Ramos (cell line): ENCODE measurements around the gene U2SURP.
"Not testable (repeated sequence)": the region's sequence is repeated elsewhere in the genome, so short reads cannot be mapped to it uniquely, and the experiment has no call there.

Experiments
- in situ Hi-C: fragments of 300-500 bp; cut with MboI; formaldehyde crosslinking; loops from one replicate; pipeline ENCODE4 v1.14.3; 2022; ENCODE audit warnings: low sequenced_read_pairs; ENCODE audit not compliant: unreplicated experiment

The U2SURP gene

DNA sequence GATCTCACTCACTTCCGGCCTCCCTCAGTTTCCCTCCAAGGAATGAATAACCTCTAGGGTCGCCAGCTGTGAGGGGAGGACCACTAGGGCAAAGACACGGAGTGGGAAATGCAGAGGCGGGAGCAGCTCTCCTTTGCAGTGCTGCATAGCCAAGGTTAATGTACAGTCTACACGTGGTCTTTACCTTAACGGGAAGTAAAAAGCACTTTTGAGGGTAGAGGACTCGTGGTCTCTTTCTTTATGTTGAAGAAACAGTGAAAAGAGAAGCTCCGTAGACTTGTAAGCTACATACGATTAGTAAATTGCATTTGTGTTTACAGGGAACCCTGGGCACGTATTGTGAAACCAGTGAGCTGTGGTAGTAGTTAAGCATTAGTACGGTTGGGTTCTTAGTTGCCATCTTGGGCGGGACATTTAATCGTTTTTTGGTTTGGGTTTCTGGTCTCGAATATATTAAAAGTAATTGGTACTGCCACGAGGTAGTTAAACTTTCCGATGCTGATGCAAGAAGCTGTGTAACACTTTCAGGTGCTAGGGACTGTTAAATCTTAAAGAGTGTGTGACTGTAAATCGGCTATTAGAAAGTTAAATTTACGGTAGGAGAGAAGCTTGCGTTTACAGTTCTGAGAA lies 828 bp downstream of the U2SURP start:
- in situ Hi-C loops, result no loop called here

DNA sequence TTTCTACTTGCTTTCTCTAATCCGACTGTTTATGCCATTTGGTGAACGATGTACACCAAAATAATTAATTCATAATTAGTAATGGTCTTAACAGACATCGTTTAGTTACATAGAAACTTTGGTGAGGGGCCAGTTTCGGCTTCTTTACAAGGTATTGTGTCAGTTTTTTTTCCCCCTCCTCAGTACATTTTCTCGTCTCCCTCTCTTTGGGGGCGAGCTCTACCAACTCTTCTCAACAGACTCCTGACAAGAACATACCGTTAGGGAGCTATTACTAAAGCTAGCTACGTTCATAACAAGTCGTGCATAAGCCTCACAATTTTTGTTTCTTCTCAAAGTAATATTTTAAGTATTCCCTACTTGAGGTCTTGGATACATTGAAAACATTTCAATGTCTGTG lies 1.4 kb downstream of the U2SURP start:
- in situ Hi-C loops, result no loop called here

DNA sequence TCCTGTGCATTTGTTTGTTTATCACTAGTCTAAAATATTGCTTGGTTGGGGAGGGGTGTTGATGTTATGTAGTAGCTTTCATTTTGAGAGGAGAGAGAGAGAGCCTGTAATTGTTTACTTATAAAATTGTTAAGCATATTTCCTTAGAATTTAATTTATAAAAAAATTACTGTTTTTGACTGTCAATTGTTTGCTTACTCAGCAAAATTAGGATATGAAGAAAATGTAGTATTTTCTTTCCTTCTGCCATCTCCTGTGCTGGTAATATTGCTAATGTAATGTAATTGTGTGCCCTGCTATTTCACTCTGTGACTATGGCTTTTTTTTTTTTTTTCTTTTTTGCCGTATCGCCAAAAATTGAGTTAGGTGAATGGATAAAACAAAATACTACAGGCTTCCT lies 3.5 kb downstream of the U2SURP start:
- in situ Hi-C loops, result no loop called here

DNA sequence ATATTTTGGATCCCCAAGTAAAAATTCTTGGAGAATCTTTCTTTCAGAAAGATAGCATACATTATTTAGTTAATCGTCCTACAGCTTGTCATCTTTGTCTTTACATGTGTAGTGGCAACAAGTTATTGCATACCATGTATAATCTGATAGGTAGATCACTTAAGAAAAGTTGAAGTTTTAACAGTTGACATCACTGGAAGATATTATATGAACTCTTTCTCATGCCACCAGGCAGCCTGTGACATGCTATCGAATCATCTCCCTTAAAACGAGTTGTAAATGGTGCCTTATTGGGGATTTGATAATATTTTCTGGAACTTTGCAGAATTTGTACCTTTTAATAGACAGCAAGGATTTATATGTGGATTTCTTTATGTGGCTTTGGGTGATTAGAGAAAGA lies 8.7 kb downstream of the U2SURP start:
- in situ Hi-C loops, result no loop called here

DNA sequence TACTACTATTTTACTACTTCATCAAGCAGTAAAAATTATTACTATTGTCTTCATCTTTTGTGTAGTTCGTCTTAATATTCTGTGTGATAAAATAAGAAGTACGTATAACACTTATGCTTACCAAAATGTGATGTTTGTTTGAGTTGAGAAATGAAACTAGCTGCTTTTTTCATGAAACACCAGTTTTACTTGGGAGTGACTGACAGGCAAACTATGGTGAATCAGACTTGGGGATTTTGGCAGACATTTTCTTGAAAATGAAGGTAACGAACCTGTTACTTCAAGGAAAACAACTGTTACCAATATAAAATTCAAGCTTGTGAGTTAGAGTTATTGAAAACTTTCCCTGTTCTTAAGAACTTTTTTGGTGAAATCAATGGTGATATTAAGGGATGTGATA lies 10.3 kb downstream of the U2SURP start:
- in situ Hi-C loops, result no loop called here

DNA sequence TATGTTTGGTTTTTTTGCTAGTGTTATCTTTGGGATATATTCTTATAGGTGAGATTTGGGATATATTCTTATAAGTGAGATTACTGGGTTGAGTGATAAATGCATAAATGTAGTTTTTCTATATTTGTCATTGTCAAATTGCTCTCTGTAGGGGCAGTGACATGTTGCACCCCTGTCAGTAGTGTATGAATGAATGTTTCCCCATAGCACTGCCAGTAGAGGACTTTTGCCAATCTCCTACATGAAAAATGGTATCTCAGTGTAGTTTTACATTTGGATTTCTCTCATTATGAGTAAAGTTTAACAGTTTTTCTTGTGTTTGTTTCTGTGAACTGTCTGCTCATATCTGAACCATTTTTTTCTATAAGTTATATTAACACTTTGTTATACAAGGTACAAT lies 13.6 kb downstream of the U2SURP start:
- in situ Hi-C loops, result no loop called here

DNA sequence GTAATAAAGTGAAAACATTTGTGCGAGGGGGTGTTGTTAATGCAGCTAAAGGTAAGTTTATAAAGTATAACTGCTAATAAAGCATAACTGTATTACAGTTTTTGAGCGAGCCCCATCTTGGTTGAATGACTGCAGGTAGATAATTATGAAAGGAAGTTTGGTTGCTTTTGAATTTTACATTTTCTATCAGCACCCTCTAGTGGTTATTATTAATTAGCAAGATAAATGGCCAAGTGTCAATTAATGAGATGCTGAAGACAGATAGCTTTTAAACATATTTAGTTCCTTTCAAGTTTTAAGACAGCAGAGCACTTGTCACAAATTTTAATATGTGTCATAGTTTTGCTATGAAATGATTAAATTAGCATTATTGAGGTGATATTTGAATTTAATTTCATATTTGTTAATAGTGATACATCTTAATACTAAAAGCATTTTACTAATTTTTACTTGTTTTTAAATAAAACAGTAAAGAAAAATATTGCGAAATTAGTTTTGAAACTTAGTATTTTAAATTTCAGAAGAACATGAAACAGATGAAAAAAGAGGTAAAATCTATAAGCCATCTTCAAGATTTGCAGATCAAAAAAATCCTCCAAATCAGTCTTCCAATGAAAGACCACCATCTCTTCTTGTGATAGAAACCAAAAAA lies 15.1 kb downstream of the U2SURP start:
- in situ Hi-C loops, result no loop called here

DNA sequence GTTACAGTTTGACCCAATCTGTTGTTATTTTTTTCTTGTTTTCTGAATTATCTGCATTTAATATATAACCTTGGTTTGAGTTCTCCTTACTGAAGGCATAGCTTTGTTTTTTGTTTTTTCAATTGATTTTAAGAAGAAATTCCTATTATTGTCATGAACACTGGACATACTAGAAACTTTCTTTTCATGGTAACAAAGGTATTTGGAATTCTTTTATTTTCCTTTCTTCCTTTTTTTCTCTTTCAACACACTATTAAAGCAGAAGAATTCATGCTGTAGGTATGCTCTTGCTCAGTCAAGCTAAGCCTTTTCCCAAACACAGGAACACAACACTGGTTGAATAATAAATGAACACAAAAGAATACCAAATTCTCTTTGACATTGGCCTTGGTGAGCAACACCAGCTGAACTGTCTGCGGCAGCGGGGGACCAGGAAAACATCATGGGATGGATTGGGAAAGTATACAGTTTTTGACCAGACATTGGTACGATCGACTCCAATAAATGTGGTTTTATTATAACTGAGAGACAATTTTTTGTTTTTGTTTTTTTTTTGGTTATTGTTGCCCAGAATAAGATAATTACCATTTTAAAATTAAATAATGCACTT lies 23.1 kb downstream of the U2SURP start:
- in situ Hi-C loops, result no loop called here

DNA sequence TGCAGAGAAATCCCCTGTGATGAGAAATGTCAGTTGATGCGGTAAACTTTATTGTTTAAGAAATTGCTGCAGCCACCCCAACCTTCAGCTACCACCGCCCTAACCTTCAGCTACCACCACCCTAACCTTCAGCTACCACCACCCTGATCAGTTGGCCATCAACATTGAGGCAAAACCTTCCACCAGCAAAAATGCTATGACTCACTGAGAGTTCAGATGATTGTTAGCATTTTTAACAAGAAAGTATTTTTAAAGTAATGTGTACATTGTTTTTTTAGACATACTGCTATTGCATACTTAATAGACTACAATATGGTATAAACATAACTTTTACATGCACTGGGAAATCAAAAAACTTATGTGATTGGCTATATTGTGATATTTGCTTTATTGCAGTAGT lies 30.0 kb downstream of the U2SURP start:
- in situ Hi-C loops, result no loop called here

DNA sequence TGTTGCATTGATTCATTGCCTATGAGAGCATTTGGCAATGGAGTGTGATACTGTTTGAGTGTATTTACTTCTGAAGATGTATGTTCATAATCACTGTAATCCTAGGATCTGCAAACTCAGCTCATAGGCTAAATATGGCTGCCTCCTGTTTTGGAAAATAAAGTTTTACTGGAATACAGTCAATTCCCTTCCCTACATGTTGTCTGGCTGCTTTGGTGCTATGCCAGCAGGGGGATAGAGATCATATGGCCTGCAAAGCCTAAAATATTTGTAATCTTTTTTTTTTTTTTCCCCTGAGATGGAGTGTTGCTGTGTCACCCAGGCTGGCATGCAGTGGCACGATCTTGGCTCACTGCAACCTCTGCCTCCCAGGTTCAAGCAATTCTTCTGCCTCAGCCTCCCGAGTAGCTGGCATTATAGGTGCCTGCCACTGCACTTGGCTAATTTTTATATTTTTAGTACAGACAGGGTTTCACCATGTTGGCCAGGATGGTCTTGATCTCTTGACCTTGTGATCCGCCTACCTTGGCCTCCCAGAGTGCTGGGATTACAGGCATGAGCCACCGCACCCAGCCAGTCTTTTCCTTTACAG lies 30.5 kb downstream of the U2SURP start:
- in situ Hi-C loops, result not testable (repeated sequence)

DNA sequence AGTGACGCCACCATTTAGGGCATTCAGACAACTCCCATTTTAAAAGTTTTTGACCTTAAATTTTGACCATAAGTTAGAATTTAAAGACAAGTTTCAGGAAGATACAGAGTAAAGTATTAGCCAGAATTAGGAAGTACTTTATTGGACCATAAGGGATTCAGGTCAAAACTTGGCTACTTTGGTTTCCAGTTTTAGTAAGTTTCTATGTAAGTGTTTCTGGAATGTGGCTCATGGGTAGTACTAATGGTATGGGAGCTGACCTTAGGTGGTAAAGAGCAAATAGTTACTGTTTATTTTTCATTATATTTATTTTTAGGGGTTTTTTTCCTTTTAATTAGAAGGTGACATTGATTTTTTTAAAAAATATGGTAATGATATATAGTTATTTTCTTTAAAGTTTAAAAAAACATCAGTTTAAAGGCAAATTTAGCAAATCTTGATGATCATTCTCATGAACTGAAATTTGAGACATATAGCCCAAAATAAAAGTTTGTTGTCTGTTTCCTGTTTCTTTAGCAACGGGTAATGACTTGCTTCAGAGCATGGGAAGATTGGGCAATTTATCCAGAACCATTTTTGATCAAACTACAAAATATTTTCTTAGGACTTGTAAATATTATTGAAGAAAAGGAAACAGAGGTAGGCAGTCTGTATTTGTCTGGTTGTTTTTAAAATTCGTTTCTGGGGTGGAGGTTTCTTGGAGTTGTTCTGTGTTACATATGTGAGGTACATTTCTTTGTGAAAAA lies 34.3 kb downstream of the U2SURP start:
- in situ Hi-C loops, result no loop called here

DNA sequence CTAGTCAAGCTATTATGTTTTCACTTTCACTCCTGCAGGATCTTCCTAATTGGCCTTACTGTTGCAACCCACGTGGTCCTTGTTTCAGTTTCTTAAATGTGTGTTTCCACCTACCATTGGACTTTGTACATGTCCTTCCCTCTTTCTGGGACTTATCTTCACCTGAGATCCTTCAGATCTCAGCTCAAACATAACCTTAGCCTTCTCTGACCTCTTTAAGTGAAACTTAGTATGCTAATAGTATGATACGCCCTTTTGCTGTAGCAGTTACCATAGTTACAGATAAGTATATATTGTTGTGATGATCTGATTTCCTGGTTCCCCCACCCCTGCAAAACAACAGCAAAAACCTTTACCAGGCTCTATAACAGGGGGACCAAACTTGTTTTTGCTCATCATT lies 35.2 kb downstream of the U2SURP start:
- in situ Hi-C loops, result no loop called here

DNA sequence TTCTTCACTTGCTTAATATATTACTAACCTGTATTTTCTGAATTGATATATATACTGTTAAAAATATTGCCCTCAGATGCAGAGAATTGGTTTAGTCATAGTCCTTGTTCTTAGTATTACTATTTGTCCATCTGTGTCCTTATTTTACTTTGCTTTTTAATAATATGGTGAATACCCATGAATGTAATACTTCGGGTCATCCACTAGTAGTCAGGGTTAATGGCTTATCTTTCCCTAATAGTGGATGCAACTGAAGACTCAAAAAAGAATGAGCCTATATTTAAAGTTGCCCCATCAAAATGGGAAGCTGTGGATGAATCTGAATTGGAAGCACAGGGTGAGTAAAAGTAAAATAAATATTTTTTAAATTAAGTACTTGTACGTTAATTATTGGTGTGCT lies 36.5 kb downstream of the U2SURP start:
- in situ Hi-C loops, result no loop called here

DNA sequence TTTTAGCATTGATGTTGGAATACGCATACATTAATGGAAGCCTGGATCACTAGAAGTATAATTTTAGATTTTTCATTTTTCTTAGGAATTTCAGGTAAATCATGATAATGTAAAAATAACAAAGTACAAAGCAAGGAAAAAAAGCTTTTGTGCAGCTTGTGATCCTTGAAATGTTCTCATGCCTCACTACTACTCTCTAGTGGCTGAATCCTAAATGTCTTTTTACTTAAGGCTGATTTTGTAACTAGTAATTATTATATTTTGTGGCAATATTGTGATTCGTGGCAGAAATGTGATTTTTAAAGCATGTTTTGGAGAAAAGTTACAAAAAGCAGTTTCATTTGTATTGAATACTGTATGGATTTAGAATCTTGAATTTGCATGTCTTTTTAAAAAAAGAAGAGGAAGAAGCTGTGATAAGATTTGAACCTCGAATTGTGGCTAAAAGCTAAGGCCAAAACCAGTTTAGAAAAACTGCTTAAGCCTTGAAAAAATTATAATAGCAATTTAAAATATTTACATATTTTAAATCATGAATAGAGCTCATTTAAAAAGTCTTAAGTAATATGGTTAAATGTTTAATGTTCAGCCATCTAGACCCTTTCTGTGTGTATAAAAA lies 39.0 kb downstream of the U2SURP start:
- in situ Hi-C loops, result no loop called here

DNA sequence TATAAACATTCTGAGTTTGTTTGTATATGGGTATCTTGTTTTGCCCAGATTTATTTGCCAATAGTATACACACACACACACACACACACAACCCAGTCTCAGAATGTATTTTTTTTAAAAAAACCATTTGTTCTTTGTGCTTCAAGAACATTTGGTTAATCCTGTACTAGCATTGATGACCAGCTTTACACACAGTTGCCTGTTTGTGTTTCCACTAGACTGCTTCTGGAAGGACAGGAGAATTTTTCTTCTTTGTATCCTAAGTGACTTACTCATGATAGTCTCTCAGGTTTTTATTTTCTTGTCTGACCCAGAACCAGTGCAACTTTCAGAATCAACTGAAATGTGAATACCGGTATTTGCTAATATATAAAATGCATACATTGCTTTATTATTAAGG lies 40.5 kb downstream of the U2SURP start:
- in situ Hi-C loops, result no loop called here

DNA sequence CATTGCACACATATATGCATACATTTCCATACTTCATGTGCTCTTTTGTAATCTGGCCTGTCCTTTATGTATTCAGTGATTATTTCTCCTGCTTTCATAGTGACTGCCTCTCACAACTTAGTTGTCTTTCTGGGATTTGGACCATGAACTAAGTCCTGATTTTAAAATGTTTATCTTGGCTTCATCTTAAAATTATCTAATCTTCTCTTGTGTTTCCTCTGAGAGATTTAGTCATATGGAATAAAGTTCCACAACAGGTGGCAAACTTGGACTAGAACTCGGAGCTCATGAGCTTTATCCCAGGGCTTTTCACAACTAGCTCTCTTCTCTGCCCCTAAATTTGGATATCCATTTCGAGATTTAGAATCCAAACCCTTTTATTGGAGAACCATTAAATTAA lies 44.3 kb downstream of the U2SURP start:
- in situ Hi-C loops, result no loop called here

DNA sequence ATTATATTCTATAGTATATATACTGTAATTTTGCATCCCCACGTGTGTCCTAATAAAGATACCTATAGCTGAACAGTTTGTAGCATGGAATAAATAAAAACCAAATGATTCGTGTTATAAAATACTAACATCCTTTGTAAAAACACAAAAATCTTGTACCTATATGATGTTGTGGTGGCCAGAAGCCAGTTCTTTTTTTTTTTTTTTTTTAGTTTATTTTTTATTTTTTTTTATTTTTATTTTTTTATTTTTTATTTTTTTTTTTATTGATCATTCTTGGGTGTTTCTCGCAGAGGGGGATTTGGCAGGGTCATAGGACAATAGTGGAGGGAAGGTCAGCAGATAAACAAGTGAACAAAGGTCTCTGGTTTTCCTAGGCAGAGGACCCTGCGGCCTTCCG lies 44.7 kb downstream of the U2SURP start:
- in situ Hi-C loops, result not testable (repeated sequence)

DNA sequence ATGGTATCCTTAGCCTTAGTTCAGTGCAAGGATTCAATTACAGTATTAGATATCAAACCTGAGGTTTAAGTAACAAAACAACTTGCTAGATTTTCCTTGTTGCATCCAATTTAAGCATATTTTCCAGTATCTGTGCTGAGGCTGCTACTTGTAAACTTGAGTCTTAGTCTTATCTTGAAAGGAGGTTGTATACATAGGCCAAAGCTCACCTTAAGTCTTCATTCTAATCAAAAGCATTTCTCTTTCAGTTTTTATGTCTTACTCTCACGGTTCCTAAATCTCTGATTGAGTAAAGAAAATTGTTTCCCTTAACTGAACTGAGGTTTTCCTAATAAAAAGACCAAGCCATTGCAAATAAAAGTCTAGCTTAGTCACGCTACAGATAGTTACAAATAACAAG lies 52.6 kb downstream of the U2SURP start:
- in situ Hi-C loops, result no loop called here

DNA sequence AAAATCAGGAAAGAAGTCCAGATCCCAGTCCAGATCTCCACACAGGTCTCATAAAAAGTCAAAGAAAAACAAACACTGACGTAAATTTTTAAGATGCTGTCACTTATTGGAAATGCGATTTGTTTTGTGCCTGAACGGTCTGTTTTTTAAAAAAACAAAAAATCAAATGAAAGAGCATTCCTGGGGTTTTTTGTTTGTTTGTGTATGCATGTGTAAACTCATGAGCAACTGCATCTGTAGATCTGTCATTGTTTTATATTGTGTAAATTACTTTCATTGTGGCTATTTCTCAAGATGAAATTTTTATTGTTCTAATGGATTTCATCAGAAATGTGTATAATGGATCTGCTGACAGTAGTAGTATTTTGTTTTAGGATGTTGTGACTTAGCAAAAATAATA lies 55.0 kb downstream of the U2SURP start:
- in situ Hi-C loops, result no loop called here

DNA sequence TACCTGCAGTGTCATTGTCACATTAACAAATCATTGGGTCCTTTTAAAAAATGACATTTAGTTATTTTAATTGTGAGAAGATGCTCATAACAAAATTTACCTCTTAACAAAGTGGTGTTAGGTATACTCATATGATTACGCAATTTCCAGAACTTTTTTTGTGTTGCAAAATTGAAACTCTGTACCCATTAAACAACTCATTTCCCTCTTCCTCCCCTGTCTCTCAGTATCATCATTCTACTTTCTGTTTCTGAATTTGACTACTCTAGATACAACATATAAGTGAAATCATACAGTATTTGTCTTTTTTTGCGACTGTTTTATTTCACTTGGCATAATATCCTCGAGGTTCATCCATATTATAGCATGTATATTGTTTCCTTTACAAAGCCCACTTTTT lies 59.5 kb downstream of the U2SURP start:
- in situ Hi-C loops, result no loop called here

DNA sequence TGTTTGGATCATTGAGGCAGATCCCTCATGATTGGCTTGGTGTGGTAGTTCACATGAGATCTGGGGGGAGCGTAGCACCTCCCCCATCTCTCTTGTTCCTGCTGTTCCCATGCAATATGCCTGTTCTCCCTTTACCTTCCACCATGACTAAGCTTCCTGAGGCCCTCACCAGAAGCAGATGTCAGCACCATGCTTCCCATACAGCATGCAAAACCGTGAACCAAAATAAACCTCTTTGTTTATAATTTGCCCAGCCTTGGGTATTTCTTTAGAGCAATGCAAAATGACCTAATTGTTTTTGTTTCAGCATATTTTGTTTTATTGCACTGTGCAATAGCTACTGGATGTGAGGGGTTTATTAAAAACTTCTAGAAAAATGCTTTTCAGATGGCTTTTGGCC lies 61.6 kb downstream of the U2SURP start:
- in situ Hi-C loops, result no loop called here
